HL-60 (cell line): ENCODE data around the gene TSPOAP1. TPM values are rescaled to one million over a fixed set of nuclear protein-coding genes. Genes with fewer than 3 reads are reported as not detected.

Experiments
- DNase-seq, 2 experiments: peaks; one replicate each; pipeline ENCODE4 v3.0.0-alpha.2; 2010 to 2020; ENCODE audit warnings: low read depth in 1 of 2, low spot score in 1 of 2
- H3K27ac ChIP-seq: fragments of 250-450 bp; sonication (Bioruptor Pico); replicated peaks from 2 replicates; pipeline ENCODE4 v1.5.1; 2020; ENCODE audit warnings: mild to moderate bottlenecking, moderate library complexity
- H3K27me3 ChIP-seq: fragments of 250-450 bp; sonication (Bioruptor Pico); 2 replicates; pipeline ENCODE4 v1.5.1; 2021; ENCODE audit warnings: mild to moderate bottlenecking, moderate library complexity; ENCODE audit not compliant: insufficient read depth, poor library complexity, severe bottlenecking
- H3K4me3 ChIP-seq: replicated peaks from 2 replicates; pipeline ENCODE4 v1.5.1; 2011; ENCODE audit warnings: mild to moderate bottlenecking, control low read depth, low read length; ENCODE audit not compliant: insufficient read depth
- CTCF ChIP-seq: IDR thresholded peaks from one replicate; pipeline ENCODE4 v1.5.1; 2011; ENCODE audit warnings: low read length, control low read depth, inconsistent platforms; ENCODE audit not compliant: insufficient read depth
- GABPA ChIP-seq: IDR thresholded peaks from 2 replicates; pipeline ENCODE4 v1.6.1; 2012; ENCODE audit warnings: low read depth
- POLR2AphosphoS5 ChIP-seq: IDR thresholded peaks from 2 replicates; pipeline ENCODE4 v1.6.1; 2012; ENCODE audit warnings: low read depth
- SPI1 ChIP-seq: IDR thresholded peaks from 2 replicates; pipeline ENCODE4 v1.6.1; 2012; ENCODE audit warnings: low read depth, mild to moderate bottlenecking, borderline replicate concordance
- microRNA-seq: library from miRNA; unstranded; fragments of <30 nt; microRNA quantifications from one replicate; pipeline ENCODE4, GENCODE V29; 2018
- TF ChIP-seq, protein P1 (sequence below): IDR thresholded peaks from 2 replicates; pipeline ENCODE4 v1.6.1; 2012; ENCODE audit warnings: low read depth; ENCODE audit not compliant: insufficient replicate concordance

The TSPOAP1 gene

DNA sequence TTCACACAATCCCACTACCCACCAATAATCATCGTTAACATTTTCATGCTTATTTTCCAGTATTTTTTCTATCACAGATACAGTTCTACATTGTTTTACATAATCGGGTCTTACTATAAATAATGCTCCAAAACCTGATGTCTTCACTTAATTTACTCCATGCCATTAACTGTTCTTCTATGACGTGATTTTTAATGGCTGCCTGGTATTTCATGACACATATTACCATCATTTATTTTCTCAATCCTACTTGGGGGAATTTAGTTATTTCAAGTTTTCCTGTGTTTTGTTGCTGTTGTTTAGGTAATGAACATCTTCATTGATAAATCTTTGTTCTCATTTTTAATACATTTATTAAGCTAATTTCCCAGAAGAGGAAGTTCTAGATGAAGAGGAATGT, 75.5 kb downstream of the TSPOAP1 start:
- DNase-seq = no peak
- H3K4me3 ChIP-seq = no peak overlapping the region
- no peak overlapping the region for H3K27ac ChIP-seq
- no peak for TF ChIP-seq SPI1
- TF ChIP-seq CTCF = no peak
- TF ChIP-seq, protein P1, sequence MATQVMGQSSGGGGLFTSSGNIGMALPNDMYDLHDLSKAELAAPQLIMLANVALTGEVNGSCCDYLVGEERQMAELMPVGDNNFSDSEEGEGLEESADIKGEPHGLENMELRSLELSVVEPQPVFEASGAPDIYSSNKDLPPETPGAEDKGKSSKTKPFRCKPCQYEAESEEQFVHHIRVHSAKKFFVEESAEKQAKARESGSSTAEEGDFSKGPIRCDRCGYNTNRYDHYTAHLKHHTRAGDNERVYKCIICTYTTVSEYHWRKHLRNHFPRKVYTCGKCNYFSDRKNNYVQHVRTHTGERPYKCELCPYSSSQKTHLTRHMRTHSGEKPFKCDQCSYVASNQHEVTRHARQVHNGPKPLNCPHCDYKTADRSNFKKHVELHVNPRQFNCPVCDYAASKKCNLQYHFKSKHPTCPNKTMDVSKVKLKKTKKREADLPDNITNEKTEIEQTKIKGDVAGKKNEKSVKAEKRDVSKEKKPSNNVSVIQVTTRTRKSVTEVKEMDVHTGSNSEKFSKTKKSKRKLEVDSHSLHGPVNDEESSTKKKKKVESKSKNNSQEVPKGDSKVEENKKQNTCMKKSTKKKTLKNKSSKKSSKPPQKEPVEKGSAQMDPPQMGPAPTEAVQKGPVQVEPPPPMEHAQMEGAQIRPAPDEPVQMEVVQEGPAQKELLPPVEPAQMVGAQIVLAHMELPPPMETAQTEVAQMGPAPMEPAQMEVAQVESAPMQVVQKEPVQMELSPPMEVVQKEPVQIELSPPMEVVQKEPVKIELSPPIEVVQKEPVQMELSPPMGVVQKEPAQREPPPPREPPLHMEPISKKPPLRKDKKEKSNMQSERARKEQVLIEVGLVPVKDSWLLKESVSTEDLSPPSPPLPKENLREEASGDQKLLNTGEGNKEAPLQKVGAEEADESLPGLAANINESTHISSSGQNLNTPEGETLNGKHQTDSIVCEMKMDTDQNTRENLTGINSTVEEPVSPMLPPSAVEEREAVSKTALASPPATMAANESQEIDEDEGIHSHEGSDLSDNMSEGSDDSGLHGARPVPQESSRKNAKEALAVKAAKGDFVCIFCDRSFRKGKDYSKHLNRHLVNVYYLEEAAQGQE = no peak
- no peak for TF ChIP-seq GABPA
- no peaks in the 10 kb centered on the region for H3K27me3 ChIP-seq

GRCh38 chr17:58252141-58252540, 76.5 kb downstream of the TSPOAP1 start:
- no peak for TF ChIP-seq POLR2AphosphoS5
- TF ChIP-seq, protein P1 = no peak
- no peak for TF ChIP-seq CTCF
- TF ChIP-seq SPI1 = no peak
- TF ChIP-seq GABPA = no peak
- Histone ChIP-seq H3K27me3 (no peaks in the 10 kb centered on the region), H3K27ac (no peak overlapping the region), H3K4me3 (no peak overlapping the region)
- no peak for DNase-seq

Small RNA genes lying within 50 kb of the gene (microRNA-seq; reads per million reads assigned to microRNA genes)
- gene MIR4736 = not detected
